ENCODE data around the gene SIPA1L3. TPM values are rescaled to one million over a fixed set of nuclear protein-coding genes. Genes with fewer than 3 reads are reported as not detected.

SIPA1L3 gene
- total and polyA plus RNA-seq, 12 donors = 2.2 to 24.1 (median 11.8) TPM

- Histone ChIP-seq H3K27ac (peak overlapping the region in 3 of 5 donors; percentile 34 to 67 (median 54)), H3K9me3 (replicated peaks in 1 of 3) (no peaks in the 10 kb centered on the region)
- WGBS, 4 donors = 69 to 77% (median 69%) methylated on average over 6 to 7 of the region's 7 CpGs
These were observed 341.4 kb downstream of the SIPA1L3 start for GRCh38 chr19:38248421-38248820.

GRCh38 chr19:38250428-38250820 is 343.4 kb downstream of the SIPA1L3 start:
- H3K9me3 ChIP-seq (replicated peaks in 1 of 3) = no peaks in the 10 kb centered on the region
- H3K4me3 ChIP-seq = peak overlapping the region in 1 of 4 donors; percentile 35
- intact Hi-C loops (cut with DNase I) = loop anchor here in 1 of 2 donors (5.0 kb wide), 1 partner anchor 77 kb away; no protein-coding TSS in a partner anchor
- H3K36me3 ChIP-seq (replicated peaks in 1 of 2) = no peaks in the 10 kb centered on the region
- no peak for DNase-seq
- H3K27me3 ChIP-seq = no peaks in the 10 kb centered on the region
- TF ChIP-seq CTCF (IDR thresholded peaks at IDR 0.05) = no peak
- no peak for TF ChIP-seq POLR2A (IDR thresholded peaks at IDR 0.05)
- H3K4me1 ChIP-seq (replicated peaks in 1 of 2) = peaks cover 65 to 69% of the 10 kb centered on the region in 2 donors
- peak overlapping the region in 4 of 5 donors; percentile 46 to 91 (median 80) for H3K27ac ChIP-seq

More at GRCh38 chr19:38248421-38248820, 341.4 kb downstream of the SIPA1L3 start:
- TF ChIP-seq CTCF (IDR thresholded peaks at IDR 0.05) = no peak
- no peak for TF ChIP-seq POLR2A (IDR thresholded peaks at IDR 0.05)
- no peak for DNase-seq
- Histone ChIP-seq H3K4me3 (no peak overlapping the region), H3K27me3 (no peaks in the 10 kb centered on the region), H3K36me3 (replicated peaks in 1 of 2) (no peaks in the 10 kb centered on the region), H3K4me1 (replicated peaks in 1 of 2) (peaks cover 50 to 55% of the 10 kb centered on the region in 2 donors)
- intact Hi-C loops (cut with DNase I) = no loop called here

- Histone ChIP-seq H3K27ac (peak overlapping the region; percentile 46 to 91 (median 74)), H3K9me3 (replicated peaks in 1 of 3) (no peaks in the 10 kb centered on the region), H3K27me3 (no peaks in the 10 kb centered on the region), H3K4me3 (peak overlapping the region in 1 of 4 donors; percentile 35), H3K4me1 (replicated peaks in 1 of 2) (peaks cover 65 to 71% of the 10 kb centered on the region in 2 donors), H3K36me3 (replicated peaks in 1 of 2) (no peaks in the 10 kb centered on the region)
- WGBS, 4 donors = 18 to 25% (median 21%) methylated on average over 17 to 18 of the region's 18 CpGs
- TF ChIP-seq CTCF (IDR thresholded peaks at IDR 0.05) = no peak
- TF ChIP-seq POLR2A (IDR thresholded peaks at IDR 0.05) = no peak
- DNase-seq = peak; percentile 79 to 88 (median 82)
- intact Hi-C loops (cut with DNase I) = loop anchor here in 1 of 2 donors (5.0 kb wide), 1 partner anchor 76 kb away; no protein-coding TSS in a partner anchor
These were observed 344.0 kb downstream of the SIPA1L3 start for GRCh38 chr19:38250821-38251563.

- no peaks in the 10 kb centered on the region for H3K9me3 ChIP-seq (replicated peaks in 1 of 3)
- H3K4me3 ChIP-seq = peak overlapping the region in 1 of 4 donors; percentile 35
- no peaks in the 10 kb centered on the region for H3K27me3 ChIP-seq
- peaks cover 64 to 78% of the 10 kb centered on the region in 2 donors for H3K4me1 ChIP-seq (replicated peaks in 1 of 2)
- peak in 1 of 2 donors; percentile 26 for TF ChIP-seq POLR2A (IDR thresholded peaks at IDR 0.05)
- TF ChIP-seq CTCF (IDR thresholded peaks at IDR 0.05) = no peak
- WGBS, 4 donors = 4 to 10% (median 6%) methylated on average over 10 of the region's 10 CpGs
- intact Hi-C loops (cut with DNase I) = loop anchor here in 1 of 2 donors (5.0 kb wide), 1 partner anchor 76 kb away; no protein-coding TSS in a partner anchor
- H3K27ac ChIP-seq = peak overlapping the region; percentile 46 to 91 (median 74)
- peak in 5 of 7 donors; percentile 47 to 76 (median 53) for DNase-seq
- H3K36me3 ChIP-seq (replicated peaks in 1 of 2) = no peaks in the 10 kb centered on the region
These were observed 344.6 kb downstream of the SIPA1L3 start for GRCh38 chr19:38251564-38252051.

Data from adrenal gland (tissue), 12 donors.